Measurements from ENCODE around the gene CP.

GRCh38 chr3:149270180-149270579 lies 48.6 kb upstream of the CP start:
- no peak for TF ChIP-seq POLR2AphosphoS5 (IDR thresholded peaks at IDR 0.05; ENCODE audit: low read depth, low read length)
- TF ChIP-seq CTCF (IDR thresholded peaks at IDR 0.05) = no peak
- no peak for TF ChIP-seq TCF7L2 (IDR thresholded peaks at IDR 0.05; ENCODE audit: low read depth, low read length)
